BJ (cell line): Measurements from ENCODE around the gene EPHA3. TPM values are rescaled to one million over a fixed set of nuclear protein-coding genes. Genes with fewer than 3 reads are reported as not detected.

ENCODE experiments used
- CTCF ChIA-PET: fragments of 350-600 bp; formaldehyde crosslinking; extraction: SDS; loops from one replicate; lab custom pipeline; 2021; ENCODE audit warnings: antibody characterized with exemption, inconsistent platforms; lab: Yijun Ruan, JAX
- POLR2A ChIA-PET: fragments of 300-600 bp; sonication (Branson Sonifier 250); formaldehyde crosslinking; extraction: SDS; loops from one replicate; lab custom pipeline; 2021; ENCODE audit warnings: antibody characterized with exemption; lab: Charles Lee
- DNase-seq: peaks from one replicate; pipeline ENCODE4 v3.0.0-alpha.2; 2011; ENCODE audit warnings: low read depth
- H3K27me3 ChIP-seq: 2 replicates; pipeline ENCODE4 v1.6.0; 2011; ENCODE audit warnings: low read length; ENCODE audit not compliant: control insufficient read depth, insufficient read depth
- H3K36me3 ChIP-seq: 2 replicates; pipeline ENCODE4 v1.5.1; 2011; ENCODE audit warnings: low read length; ENCODE audit not compliant: control insufficient read depth, insufficient read depth
- H3K4me3 ChIP-seq: 2 replicates; pipeline ENCODE4 v1.5.1; 2011; ENCODE audit warnings: low read depth, mild to moderate bottlenecking, control low read depth, low read length
- CTCF ChIP-seq: IDR thresholded peaks from 2 replicates; pipeline ENCODE4 v1.5.1; 2011; ENCODE audit warnings: low read depth, mild to moderate bottlenecking, control low read depth, inconsistent platforms, low read length, moderate library complexity; ENCODE audit not compliant: insufficient read depth
- polyA plus RNA-seq: library from polyadenylated mRNA; depleted of rRNA; stranded (reverse); fragments of >200 nt; gene quantifications from 2 replicates; pipeline ENCODE4 v1.2.3, GENCODE V29; 2011

Gene EPHA3
- polyA plus RNA-seq, 1 experiment: 0.12 TPM

- POLR2A ChIA-PET: no interaction called here
These were observed 256.9 kb downstream of the EPHA3 start for GRCh38 chr3:89364314-89364713.

GRCh38 chr3:89367166-89367565 lies 259.7 kb downstream of the EPHA3 start:
- CTCF ChIA-PET: no interaction called here
- TF ChIP-seq CTCF: no peak
- DNase-seq: no peak
- Histone ChIP-seq H3K36me3 (no peaks in the 10 kb centered on the region), H3K27me3 (no peaks in the 10 kb centered on the region), H3K4me3 (no peak overlapping the region)
- POLR2A ChIA-PET: no interaction called here

More at GRCh38 chr3:89364314-89364713, 256.9 kb downstream of the EPHA3 start:
- Histone ChIP-seq H3K36me3 (no peaks in the 10 kb centered on the region), H3K4me3 (no peak overlapping the region), H3K27me3 (no peaks in the 10 kb centered on the region)
- no peak for TF ChIP-seq CTCF
- no peak for DNase-seq
- CTCF ChIA-PET: no interaction called here

- no peak for DNase-seq
- no peak for TF ChIP-seq CTCF
- ChIA-PET POLR2A (no interaction called here), CTCF (no interaction called here)
- no peaks in the 10 kb centered on the region for H3K27me3 ChIP-seq
- H3K36me3 ChIP-seq: no peaks in the 10 kb centered on the region
- no peak overlapping the region for H3K4me3 ChIP-seq
These were observed 261.4 kb downstream of the EPHA3 start for GRCh38 chr3:89368846-89369245.

GRCh38 chr3:89372456-89372855 lies 265.0 kb downstream of the EPHA3 start:
- TF ChIP-seq CTCF: no peak
- peak; percentile 39 for DNase-seq
- H3K27me3 ChIP-seq: no peaks in the 10 kb centered on the region
- H3K36me3 ChIP-seq: no peaks in the 10 kb centered on the region
- no peak overlapping the region for H3K4me3 ChIP-seq
- POLR2A ChIA-PET: no interaction called here
- CTCF ChIA-PET: interaction anchor here (0.6 kb wide), 1 partner anchor 10 kb away, joined by 3 read pairs; no protein-coding TSS in a partner anchor

GRCh38 chr3:89373434-89373833 lies 266.0 kb downstream of the EPHA3 start:
- DNase-seq: no peak
- H3K36me3 ChIP-seq: no peaks in the 10 kb centered on the region
- TF ChIP-seq CTCF: no peak

More at GRCh38 chr3:89373434-89373833, 266.0 kb downstream of the EPHA3 start:
- POLR2A ChIA-PET: no interaction called here
- H3K27me3 ChIP-seq: no peaks in the 10 kb centered on the region
- CTCF ChIA-PET: no interaction called here
- no peak overlapping the region for H3K4me3 ChIP-seq
